Sigmoid colon (tissue), 4 donors: Measurements from ENCODE around the gene PRODH.
"Not testable (repeated sequence)": the region's sequence is repeated elsewhere in the genome, so short reads cannot be mapped to it uniquely, and the experiment has no call there.

Source experiments
- CTCF ChIP-seq, 4 experiments: fragments of 450-650 bp in 3 of 4; fragments of 200-600 bp in 1 of 4; IDR thresholded peaks; one replicate each; pipeline ENCODE4 v1.5.1; 2016 to 2019; ENCODE audit warnings: antibody characterized with exemption in 4 of 4, mild to moderate bottlenecking in 3 of 4, moderate library complexity in 2 of 4
- POLR2A ChIP-seq, 2 donors: fragments of 450-650 bp; IDR thresholded peaks; one replicate each; pipeline ENCODE4 v1.6.1; 2016; ENCODE audit warnings: antibody characterized with exemption in 2 of 2, mild to moderate bottlenecking in 2 of 2, moderate library complexity in 2 of 2
- POLR2AphosphoS5 ChIP-seq, 4 donors: sonication (generic); formaldehyde crosslinking; IDR thresholded peaks; one replicate each; pipeline ENCODE4 v1.6.1; 2017; ENCODE audit warnings: antibody characterized with exemption in 4 of 4

- not testable (repeated sequence) for TF ChIP-seq CTCF, POLR2A, POLR2AphosphoS5 (IDR thresholded peaks at IDR 0.05)
These were observed 51.6 kb downstream of the PRODH start for GRCh38 chr22:18884465-18884864.
